ENCODE results near the gene ALX4. TPM values are rescaled to one million over a fixed set of nuclear protein-coding genes. Genes with fewer than 3 reads are reported as not detected.

The ALX4 gene
- total RNA-seq, 1 donor from 2014 or later, result 1.2 TPM

GRCh38 chr11:44221456-44221855 is 88.5 kb downstream of the ALX4 start:
- DNase-seq (ENCODE audit: low spot score in 2 of 2) (no peak), FAIRE-seq (no peak)

DNA sequence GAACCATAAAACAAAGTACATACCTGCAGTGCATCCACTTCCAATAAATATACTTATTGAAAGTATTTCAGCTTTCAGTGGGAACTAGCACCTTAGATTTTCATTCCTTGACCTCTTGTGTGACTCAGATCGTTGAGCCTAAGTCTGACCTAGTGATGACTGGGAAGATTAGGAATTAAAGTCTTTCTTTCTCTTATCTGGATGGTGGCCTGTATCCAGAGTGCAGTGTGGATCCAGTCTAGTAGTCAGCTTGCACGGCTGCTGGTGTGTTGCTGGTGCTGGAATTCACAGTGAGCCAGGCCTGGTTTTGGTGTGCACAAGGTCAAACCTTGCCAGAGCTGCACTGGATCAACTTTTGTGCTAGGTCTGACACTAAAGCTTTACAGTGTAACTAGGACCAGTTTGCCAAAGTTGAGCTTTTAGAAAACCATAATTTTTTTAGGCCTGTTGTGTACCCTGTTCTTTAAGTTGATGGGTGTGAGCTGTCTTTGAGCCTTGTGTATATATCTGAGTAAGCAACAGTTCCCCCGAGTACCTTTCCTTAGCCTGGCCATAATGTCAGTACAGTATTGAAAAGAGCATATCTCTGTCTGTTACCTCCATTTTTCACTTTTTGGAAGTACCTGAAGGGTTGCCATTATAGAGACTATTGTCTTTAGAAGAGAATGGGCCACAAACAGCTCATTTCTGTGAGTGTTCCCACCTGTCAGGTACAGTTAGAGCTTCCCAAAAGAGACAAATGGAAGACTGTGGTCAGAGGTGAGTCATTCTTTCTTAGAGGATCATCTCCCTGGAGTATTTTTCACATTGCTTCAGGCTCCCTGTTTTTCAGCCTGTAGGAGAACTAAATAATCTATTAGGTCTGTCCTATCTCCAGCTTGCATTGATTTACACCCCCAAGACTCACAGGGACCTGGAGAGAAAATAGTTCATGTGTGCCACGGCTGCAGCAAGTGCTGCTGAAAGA is 89.8 kb downstream of the ALX4 start:
- no peak for FAIRE-seq
- no peak for DNase-seq (ENCODE audit: low spot score in 2 of 2)

- no peak for FAIRE-seq
Observed at GRCh38 chr11:44217432-44217831, 92.5 kb downstream of the ALX4 start.

GRCh38 chr11:44213148-44213547 is 96.8 kb downstream of the ALX4 start:
- FAIRE-seq, result no peak
- no peak for DNase-seq (ENCODE audit: low spot score in 2 of 2)

More at GRCh38 chr11:44217432-44217831, 92.5 kb downstream of the ALX4 start:
- no peak for DNase-seq (ENCODE audit: low spot score in 2 of 2)

DNA sequence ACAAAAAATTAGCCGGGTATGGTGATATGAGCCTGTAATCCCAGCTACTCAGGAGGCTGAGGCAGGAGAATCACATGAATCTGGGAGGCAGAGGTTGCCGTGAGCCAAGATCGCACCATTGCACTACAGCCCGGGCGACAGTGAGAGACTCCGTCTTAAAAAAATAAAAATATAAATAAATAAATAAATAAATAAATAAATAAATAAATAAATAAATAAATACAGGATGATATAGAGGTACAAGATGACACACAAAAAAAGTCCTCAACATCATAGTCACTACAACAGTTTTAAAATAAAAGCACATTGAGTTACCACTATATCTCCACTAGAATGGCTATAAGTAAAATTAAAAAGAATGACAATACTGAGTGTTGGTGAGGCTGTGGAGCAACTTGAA is 97.8 kb downstream of the ALX4 start:
- DNase-seq (ENCODE audit: low spot score in 2 of 2), result no peak
- no peak for FAIRE-seq

Other genes with a start within 250 kb of the ALX4 start
- gene ACCS, start 243.9 kb downstream of the ALX4 start, total RNA-seq, result 5.3 TPM
- 142 TPM for gene EXT2, start 214.5 kb downstream of the ALX4 start, total RNA-seq

All from frontal cortex (tissue), 4 donors.